GM20000 (cell line): Measurements from ENCODE around the gene NARS2.

Experiments
- DNase-seq: peaks from one replicate; pipeline ENCODE4 v3.0.0; 2012; ENCODE audit warnings: low spot score
- TF ChIP-seq, protein P1 (sequence below): IDR thresholded peaks from 2 replicates; pipeline ENCODE4 v1.5.1; 2012; ENCODE audit warnings: mild to moderate bottlenecking, control low read depth; ENCODE audit errors: extremely low read depth, missing control alignments

NARS2 gene

DNA sequence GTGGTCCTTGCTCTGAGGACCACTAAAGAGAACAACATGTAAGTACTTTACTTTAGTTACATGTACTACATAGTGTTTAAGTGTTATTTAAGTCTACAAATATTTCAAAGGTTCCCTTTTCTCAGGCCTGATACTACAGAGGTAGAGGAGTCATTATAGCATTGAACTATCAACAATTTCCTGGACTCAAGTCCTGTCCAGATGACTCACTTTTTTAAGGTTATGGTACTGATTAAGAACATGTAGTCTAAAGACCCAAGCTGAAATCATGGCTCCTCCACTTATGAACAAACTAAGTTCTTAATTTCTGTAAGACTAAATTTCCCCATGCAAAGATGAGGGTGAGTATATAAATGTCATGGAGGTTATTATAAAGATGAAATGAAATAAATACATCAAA is 74.7 kb downstream of the NARS2 start:
- TF ChIP-seq, protein P1, sequence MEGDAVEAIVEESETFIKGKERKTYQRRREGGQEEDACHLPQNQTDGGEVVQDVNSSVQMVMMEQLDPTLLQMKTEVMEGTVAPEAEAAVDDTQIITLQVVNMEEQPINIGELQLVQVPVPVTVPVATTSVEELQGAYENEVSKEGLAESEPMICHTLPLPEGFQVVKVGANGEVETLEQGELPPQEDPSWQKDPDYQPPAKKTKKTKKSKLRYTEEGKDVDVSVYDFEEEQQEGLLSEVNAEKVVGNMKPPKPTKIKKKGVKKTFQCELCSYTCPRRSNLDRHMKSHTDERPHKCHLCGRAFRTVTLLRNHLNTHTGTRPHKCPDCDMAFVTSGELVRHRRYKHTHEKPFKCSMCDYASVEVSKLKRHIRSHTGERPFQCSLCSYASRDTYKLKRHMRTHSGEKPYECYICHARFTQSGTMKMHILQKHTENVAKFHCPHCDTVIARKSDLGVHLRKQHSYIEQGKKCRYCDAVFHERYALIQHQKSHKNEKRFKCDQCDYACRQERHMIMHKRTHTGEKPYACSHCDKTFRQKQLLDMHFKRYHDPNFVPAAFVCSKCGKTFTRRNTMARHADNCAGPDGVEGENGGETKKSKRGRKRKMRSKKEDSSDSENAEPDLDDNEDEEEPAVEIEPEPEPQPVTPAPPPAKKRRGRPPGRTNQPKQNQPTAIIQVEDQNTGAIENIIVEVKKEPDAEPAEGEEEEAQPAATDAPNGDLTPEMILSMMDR = no peak
- DNase-seq = no peak

DNA sequence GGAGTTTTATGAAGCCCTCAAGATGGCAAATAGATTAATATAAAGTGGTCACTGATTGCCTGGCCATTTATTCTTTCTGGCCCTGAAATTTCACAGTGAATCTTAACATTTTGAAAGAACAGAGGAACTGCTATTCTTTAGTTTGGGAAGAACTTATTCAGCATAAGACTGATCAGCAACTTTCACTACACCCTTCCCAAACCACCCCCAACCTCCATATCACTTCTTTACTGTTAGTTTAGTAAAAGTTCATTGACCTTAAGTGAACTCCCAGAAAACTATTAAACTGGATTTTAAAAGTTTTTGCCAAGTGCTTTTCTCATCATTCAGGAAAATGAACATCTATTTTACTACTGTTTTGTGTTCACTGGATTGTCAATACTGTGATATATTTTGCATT is 77.4 kb downstream of the NARS2 start:
- TF ChIP-seq, protein P1 = no peak
- DNase-seq = no peak

DNA sequence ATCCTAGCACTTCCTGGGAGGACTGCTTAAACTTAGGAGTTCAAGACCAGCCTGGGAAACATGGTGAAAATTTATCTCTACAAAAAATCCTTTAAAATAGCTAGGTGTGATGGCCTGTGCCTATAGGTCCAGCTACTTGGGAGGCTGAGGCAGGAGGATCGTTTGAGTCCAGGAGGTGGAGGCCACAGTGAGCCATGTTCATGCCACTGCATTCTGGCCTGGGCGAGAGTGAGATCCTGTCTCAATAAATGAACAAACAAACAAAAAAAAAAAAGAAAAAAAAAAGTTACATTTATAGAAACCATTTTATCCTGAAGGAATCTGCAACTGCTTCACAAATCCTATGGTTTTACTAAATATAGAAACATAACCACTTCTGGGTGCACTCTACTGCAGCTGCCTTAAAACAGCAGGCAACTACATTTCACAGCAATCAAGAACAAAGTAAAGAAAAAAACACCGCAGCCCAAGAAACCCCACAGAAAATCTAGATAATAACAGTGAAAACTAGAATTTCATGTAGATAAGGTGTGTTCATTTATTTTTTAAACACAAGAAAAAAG is 81.2 kb downstream of the NARS2 start:
- TF ChIP-seq, protein P1 = no peak
- no peak for DNase-seq

DNA sequence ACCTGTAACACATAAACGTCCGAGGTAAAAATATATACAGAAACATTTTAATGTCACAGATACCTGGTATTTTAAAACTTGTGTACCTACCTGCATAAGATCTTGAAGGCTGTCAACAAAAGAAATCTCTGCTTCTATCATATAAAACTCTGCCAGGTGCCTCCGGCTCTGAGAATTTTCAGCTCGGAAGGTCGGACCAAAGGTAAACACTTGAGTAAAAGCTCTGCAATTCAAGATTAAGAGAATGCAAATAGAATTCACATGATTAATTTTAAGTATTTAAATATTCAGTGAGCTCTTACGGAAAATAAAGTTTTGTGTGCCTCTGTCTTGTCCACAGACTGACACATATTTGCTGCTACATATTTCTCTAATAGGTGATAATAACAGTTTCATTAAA is 81.7 kb downstream of the NARS2 start:
- DNase-seq = no peak
- TF ChIP-seq, protein P1 = no peak

DNA sequence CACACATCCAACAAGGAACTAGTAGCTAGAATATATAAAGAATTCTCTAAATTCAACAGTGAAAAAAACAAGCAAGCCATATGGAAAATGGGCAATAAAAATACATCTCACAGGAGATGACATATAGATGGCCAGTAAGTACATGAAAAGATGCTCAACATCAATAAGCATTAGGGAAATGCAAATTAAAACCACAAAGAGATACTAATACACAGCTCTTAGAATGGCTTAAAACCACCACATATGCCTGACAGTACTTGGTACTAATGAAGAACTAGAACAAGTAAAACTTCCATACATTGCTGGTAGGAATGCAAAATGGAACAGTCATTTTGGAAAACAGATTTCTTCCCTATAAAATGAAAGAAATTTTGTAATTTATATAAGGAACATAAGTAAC is 85.5 kb downstream of the NARS2 start:
- no peak for DNase-seq
- TF ChIP-seq, protein P1 = no peak

DNA sequence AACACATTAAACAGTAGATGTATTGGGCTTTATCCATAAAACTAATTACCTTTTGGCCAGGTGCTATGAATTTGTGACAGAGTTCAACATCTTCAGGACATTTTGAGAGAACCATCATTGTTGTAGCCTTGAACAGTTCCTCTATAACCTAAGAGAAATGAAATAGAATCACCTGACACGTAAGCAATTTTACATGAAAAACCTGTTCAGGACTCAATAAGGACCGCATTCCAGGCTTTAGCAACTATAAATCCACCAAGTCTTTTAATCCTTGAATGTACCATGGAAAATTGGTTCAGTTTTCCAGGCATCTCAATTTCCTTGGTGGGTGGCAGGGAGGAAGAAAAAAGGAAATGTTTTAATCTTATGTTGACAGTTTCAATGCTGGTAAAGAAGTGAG is 96.1 kb downstream of the NARS2 start:
- TF ChIP-seq, protein P1 = no peak
- DNase-seq = no peak

DNA sequence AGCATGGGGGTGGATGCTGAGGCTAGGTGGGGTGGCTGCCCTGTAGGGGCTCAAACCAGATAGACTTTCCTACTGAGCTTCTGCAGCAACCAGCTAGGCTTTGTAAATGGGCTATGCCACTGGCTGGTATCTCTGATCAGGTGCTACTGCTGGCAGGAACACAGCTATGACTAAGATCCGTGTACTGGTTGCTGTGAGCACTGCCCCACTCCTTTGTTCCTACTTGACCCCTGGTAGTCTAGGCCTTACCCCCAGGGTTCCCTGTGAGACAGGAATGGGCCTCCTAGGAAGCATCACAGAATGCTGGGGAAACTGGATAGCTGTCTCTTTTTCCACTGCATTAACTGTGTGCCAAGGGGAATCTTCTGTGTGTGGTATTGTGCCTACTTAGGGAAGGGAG is 98.6 kb downstream of the NARS2 start:
- no peak for DNase-seq
- TF ChIP-seq, protein P1 = no peak
